ENCODE results near the gene CLEC17A.
"Not testable (repeated sequence)": the region's sequence is repeated elsewhere in the genome, so short reads cannot be mapped to it uniquely, and the experiment has no call there.

CLEC17A gene

GRCh38 chr19:14582894-14583340 lies at the start of gene CLEC17A:
Gene CLEC17A, plus strand, starts transcription at chr19:14583084. Its CDS starts 77 bp downstream, at chr19:14583161.
- DNase-seq: no peak

- DNase-seq: no peak
These were observed 49.4 kb upstream of the CLEC17A start for GRCh38 chr19:14533450-14533849.

GRCh38 chr19:14536926-14537692 lies 45.8 kb upstream of the CLEC17A start:
- DNase-seq: peak; percentile 3

GRCh38 chr19:14540741-14541525 lies 42.0 kb upstream of the CLEC17A start:
- DNase-seq: no peak

GRCh38 chr19:14541979-14542378 lies 40.9 kb upstream of the CLEC17A start:
- not testable (repeated sequence) for DNase-seq

GRCh38 chr19:14542711-14543328 lies 40.1 kb upstream of the CLEC17A start:
- peak; percentile 20 for DNase-seq

- no peak for DNase-seq
These were observed 38.8 kb upstream of the CLEC17A start for GRCh38 chr19:14544047-14544446.

GRCh38 chr19:14544977-14545715 lies 37.7 kb upstream of the CLEC17A start:
- DNase-seq: no peak

- DNase-seq: no peak
These were observed 37.2 kb upstream of the CLEC17A start for GRCh38 chr19:14545716-14546082.

GRCh38 chr19:14550201-14550754 lies 32.6 kb upstream of the CLEC17A start:
- no peak for DNase-seq

GRCh38 chr19:14551134-14552005 lies 31.5 kb upstream of the CLEC17A start:
- DNase-seq: not testable (repeated sequence)

- not testable (repeated sequence) for DNase-seq
These were observed 30.9 kb upstream of the CLEC17A start for GRCh38 chr19:14552006-14552360.

- no peak for DNase-seq
These were observed 29.6 kb upstream of the CLEC17A start for GRCh38 chr19:14553042-14553938.

- no peak for DNase-seq
These were observed 29.0 kb upstream of the CLEC17A start for GRCh38 chr19:14553939-14554243.

- DNase-seq: no peak
These were observed 28.5 kb upstream of the CLEC17A start for GRCh38 chr19:14554382-14554812.

- no peak for DNase-seq
These were observed 26.8 kb upstream of the CLEC17A start for GRCh38 chr19:14555918-14556661.

- peak; percentile 77 for DNase-seq
These were observed 26.2 kb upstream of the CLEC17A start for GRCh38 chr19:14556662-14557188.

- DNase-seq: no peak
These were observed 24.4 kb upstream of the CLEC17A start for GRCh38 chr19:14558370-14559066.
